SJCRH30 (cell line): ENCODE measurements around the gene SGPP2. TPM values are rescaled to one million over a fixed set of nuclear protein-coding genes. Genes with fewer than 3 reads are reported as not detected.
A peak's percentile ranks its signal among the peaks of the same experiment; 100 is the strongest.

ENCODE experiments used
- DNase-seq, 2 experiments: peaks; one replicate each; pipeline ENCODE4 v3.0.0-alpha.2; 2015 to 2020
- H3K27ac ChIP-seq: fragments of 250-450 bp; sonication (Bioruptor Pico); 2 replicates; pipeline ENCODE4 v1.5.1; 2020; ENCODE audit warnings: mild to moderate bottlenecking, moderate library complexity
- H3K27me3 ChIP-seq: fragments of 250-450 bp; sonication (Bioruptor Pico); 2 replicates; pipeline ENCODE4 v1.5.1; 2020; ENCODE audit warnings: mild to moderate bottlenecking, moderate library complexity
- H3K36me3 ChIP-seq: fragments of 250-450 bp; sonication (Bioruptor Pico); 2 replicates; pipeline ENCODE4 v1.5.1; 2020; ENCODE audit warnings: mild to moderate bottlenecking, moderate library complexity
- H3K4me1 ChIP-seq: fragments of 250-450 bp; sonication (Bioruptor Pico); 2 replicates; pipeline ENCODE4 v1.5.1; 2020; ENCODE audit warnings: mild to moderate bottlenecking, moderate library complexity
- H3K4me3 ChIP-seq: fragments of 250-450 bp; sonication (Bioruptor Pico); 2 replicates; pipeline ENCODE4 v1.5.1; 2020; ENCODE audit warnings: mild to moderate bottlenecking, moderate library complexity
- H3K9me3 ChIP-seq: fragments of 250-450 bp; sonication (Bioruptor Pico); replicated peaks from 2 replicates; pipeline ENCODE4 v1.5.1; 2020; ENCODE audit warnings: mild to moderate bottlenecking, moderate library complexity
- total RNA-seq: library from RNA; depleted of rRNA; stranded (reverse); fragments of >200 nt; shearing (Covaris generic); gene quantifications from 2 replicates; pipeline ENCODE4 v1.2.3, GENCODE V29; 2014

Gene SGPP2
- total RNA-seq, 1 experiment from 2014 or later: not detected

DNA sequence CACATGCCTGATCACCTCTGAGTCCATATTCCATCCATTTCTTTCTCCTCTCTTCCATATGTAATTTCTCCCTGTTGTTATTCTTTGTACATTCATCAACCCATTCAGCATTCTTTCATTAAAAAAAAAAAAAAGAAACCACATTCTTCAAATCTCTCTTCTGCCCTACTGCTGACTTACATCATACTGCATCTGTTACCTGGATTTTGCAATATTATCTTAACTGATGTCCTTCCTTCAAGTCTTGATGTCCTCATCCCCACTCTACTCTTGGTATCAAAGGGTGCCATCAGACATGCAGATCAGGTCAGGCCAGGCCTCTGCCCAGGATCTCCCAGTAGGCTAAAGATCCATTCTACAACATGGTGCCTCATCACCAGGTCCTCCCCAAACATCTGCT is 90.6 kb downstream of the SGPP2 start:
- no peak for DNase-seq
- Histone ChIP-seq H3K4me3 (no peak overlapping the region), H3K4me1 (no peaks in the 10 kb centered on the region), H3K9me3 (no peaks in the 10 kb centered on the region), H3K36me3 (no peaks in the 10 kb centered on the region), H3K27ac (no peak overlapping the region), H3K27me3 (no peaks in the 10 kb centered on the region)

DNA sequence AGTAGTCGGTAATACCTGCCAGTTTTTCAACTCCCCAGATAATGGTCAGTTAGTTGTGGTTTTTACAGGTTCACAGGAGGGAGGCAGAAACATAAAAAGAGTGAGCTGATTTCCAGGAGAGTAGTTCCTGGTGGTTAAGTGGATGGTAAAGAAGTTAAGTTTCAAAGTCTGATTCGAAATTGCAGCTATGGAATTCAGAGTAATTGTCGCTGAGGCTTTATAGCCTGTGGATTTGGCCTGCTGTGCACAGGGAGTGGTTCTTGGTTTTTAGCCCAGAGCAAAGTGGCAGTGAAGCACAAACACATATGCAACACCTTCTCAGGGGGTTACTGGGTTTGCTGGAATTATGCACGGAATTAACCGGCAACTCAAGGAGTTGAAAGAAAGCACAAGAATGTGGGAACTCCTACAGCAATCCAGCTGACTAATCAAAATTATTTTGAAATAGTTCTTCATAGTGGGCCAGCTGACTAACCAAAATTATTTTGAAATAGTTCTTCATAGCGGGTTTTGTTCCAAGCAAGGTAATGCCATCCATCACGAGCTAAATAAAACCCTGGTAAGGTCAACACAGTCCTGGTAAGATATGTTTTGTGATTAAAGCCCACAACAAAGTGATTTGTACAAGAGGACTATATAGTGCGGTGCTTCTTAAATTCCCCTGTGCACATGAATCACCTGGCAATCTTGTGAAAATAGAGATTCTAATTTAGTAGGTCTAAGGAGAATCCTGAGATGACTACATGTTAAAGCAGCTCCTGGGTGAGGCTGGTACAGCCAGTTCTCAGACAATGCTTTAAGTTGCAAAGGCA is 94.4 kb downstream of the SGPP2 start:
- no peaks in the 10 kb centered on the region for H3K36me3 ChIP-seq
- H3K9me3 ChIP-seq: no peaks in the 10 kb centered on the region
- peak in 1 of 2 experiments; percentile 9 for DNase-seq
- no peak overlapping the region for H3K4me3 ChIP-seq
- no peak overlapping the region for H3K27ac ChIP-seq
- no peaks in the 10 kb centered on the region for H3K4me1 ChIP-seq
- H3K27me3 ChIP-seq: no peaks in the 10 kb centered on the region

DNA sequence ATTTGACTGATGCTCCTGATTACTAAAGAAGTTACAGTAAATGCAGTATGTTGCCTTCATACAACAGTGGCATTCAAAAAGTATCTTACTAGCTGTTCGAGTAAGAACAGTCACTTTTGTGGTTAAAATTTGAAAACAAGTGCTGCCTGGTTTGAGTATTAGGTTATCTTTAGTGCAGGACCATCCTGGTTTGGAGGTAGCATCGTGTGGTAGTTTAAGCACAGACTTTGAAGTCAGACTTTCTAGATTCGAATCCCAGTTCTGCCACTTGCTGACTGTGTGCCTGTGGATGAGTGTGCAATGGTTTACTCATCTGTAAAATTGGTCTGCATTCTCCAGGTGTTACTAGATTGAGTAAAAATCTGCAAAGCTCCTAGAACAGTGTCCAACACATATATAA is 96.8 kb downstream of the SGPP2 start:
- H3K36me3 ChIP-seq: no peaks in the 10 kb centered on the region
- H3K4me1 ChIP-seq: no peaks in the 10 kb centered on the region
- H3K4me3 ChIP-seq: no peak overlapping the region
- DNase-seq: no peak
- no peaks in the 10 kb centered on the region for H3K27me3 ChIP-seq
- no peaks in the 10 kb centered on the region for H3K9me3 ChIP-seq
- no peak overlapping the region for H3K27ac ChIP-seq

DNA sequence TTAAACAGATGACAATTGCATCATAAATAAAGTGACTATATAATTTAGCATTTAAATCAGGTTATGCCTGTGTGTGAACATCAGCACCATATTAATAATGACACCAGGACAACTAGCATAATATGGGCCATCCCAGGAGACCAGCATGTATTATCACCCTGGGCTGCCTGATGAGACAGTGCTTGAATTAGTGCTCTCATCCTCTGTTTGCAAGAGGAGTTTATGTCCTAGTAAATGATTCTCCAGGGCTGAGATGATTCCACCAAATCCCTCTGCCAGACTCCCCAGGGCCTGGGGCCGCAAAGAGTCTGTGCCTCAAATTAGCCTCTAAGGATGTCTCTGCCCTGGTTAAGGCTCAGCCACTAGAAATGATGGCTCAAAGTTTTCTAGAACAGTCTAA is 97.7 kb downstream of the SGPP2 start:
- no peak for DNase-seq

DNA sequence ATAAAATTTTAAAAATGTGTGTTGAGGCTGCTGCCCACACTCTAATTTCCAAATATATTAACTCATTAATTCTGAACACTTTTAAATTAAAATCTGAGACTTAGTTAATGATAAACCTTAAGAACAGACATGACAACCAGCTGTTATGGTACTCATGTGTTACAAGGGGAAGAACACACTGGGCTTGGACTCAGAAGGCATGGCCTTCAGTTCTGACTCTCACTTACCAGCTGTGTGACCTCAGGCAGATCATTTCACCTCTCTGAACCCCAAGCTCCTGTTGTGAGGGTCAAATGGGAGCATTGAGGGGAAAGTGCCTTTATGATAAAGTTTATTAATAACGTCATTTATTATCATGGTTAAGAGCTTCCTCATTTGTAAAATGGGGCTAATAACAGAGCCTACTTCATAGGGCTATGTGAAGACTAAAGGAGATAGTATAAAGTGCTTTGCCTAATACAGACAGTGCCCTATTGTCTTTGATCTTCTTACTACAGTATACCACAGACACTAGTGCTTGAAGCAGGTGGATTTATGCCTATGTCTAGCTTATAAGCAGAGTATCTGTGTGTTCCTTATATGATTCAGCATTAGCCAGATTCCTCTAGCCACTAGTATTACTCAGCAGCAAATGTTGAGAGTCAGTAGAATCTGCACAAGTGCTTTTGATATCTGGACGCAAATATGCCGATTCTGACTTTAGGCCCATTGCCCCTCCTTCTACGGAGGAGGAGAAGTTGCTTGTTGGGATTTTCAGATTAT is 99.6 kb downstream of the SGPP2 start:
- Histone ChIP-seq H3K27ac (no peak overlapping the region), H3K36me3 (no peaks in the 10 kb centered on the region), H3K27me3 (no peaks in the 10 kb centered on the region), H3K9me3 (no peaks in the 10 kb centered on the region), H3K4me3 (no peak overlapping the region), H3K4me1 (no peaks in the 10 kb centered on the region)
- DNase-seq: no peak

More for the DNA sequence above, 97.7 kb downstream of the SGPP2 start:
- H3K27ac ChIP-seq: no peak overlapping the region
- no peaks in the 10 kb centered on the region for H3K4me1 ChIP-seq
- H3K4me3 ChIP-seq: no peak overlapping the region
- H3K36me3 ChIP-seq: no peaks in the 10 kb centered on the region
- no peaks in the 10 kb centered on the region for H3K27me3 ChIP-seq
- H3K9me3 ChIP-seq: no peaks in the 10 kb centered on the region

DNA sequence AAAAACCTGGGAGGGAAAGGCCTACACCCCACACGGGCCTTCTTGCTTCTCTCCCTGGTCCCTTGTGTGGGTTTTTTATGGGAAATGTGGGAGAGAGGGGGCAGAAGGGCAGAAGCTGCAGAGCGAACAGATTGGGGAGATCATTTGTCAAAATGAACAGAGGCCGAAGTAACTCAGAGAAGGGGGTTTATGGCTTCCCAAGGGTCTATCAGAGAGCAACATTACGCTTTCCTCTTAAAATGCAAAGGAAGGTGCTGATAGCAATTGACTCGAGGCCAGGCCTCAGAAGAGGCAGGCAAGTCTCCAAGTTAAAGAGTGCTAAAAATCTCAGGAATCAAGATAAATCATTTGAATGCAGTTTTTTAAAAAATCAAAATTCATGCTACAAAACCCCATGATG is 101.5 kb downstream of the SGPP2 start:
- no peak for DNase-seq
- no peak overlapping the region for H3K4me3 ChIP-seq
- no peaks in the 10 kb centered on the region for H3K27me3 ChIP-seq
- 0 out of 2 replicates have a peak, but pooled peaks cover 2% of the 10 kb centered on the region for H3K9me3 ChIP-seq
- H3K27ac ChIP-seq: no peak overlapping the region
- H3K36me3 ChIP-seq: no peaks in the 10 kb centered on the region
- H3K4me1 ChIP-seq: no peaks in the 10 kb centered on the region

DNA sequence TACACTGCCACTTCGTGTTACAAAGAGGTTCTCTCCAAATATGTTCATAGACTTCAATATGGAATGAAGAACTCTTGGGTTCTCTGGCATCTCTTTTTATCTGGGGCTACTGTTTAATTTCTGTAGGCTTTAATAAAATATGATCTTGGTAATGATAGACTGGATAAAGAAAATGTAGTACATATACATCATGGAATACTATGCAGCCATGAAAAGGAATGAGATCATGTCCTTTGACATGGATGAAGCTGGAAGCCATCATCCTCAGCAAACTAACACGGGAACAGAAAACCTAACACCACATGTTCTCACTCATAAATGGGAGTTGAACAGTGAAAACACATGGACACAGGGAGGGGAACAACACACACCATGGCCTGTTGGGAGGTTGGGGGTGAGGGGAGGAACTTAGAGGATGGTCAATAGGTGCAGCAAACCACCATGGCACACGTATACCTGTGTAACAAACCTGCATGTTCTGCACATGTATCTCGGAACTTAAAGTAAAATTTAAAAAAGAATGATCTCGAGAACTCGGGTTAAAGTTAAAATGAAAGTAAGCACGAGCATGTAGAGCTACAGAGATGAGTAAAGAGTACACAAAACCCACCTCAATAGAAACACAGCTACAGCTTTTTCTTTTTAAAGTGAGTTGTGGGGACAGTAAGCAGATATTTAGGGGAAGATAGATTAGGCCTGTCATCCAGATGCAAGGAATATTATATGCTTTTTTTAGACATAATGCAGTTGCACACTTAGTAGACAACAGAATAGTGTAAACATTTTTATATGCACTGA is 102.3 kb downstream of the SGPP2 start:
- H3K9me3 ChIP-seq: 0 out of 2 replicates have a peak, but pooled peaks cover 2% of the 10 kb centered on the region
- DNase-seq: no peak
- no peaks in the 10 kb centered on the region for H3K4me1 ChIP-seq
- no peaks in the 10 kb centered on the region for H3K36me3 ChIP-seq
- H3K4me3 ChIP-seq: no peak overlapping the region
- H3K27me3 ChIP-seq: no peaks in the 10 kb centered on the region
- H3K27ac ChIP-seq: no peak overlapping the region

DNA sequence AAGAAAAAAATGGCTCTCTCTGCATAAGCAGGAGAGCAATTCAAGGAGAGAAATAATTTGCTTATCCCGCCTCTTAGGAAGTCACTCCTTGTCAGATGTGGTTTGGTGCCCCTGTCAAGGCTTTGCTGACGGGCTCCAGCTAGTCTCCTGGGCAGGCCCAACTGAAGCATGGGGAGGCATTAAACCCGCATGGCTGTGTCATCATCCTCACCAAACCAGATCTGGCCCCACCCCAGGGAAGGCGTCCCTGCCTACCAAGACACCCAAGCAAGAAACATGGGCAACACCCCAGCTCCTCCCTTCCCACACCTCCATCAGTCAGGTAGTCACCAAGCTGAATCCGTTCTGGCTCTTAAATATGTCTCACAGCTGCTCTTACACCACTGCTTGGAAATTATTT is 108.0 kb downstream of the SGPP2 start:
- no peaks in the 10 kb centered on the region for H3K36me3 ChIP-seq
- no peak overlapping the region for H3K4me3 ChIP-seq
- 0 out of 2 replicates have a peak, but pooled peaks cover 2% of the 10 kb centered on the region for H3K9me3 ChIP-seq
- H3K27me3 ChIP-seq: no peaks in the 10 kb centered on the region
- no peak for DNase-seq
- H3K4me1 ChIP-seq: peaks cover 10% of the 10 kb centered on the region; the same call in 1 of the 2 replicates
- H3K27ac ChIP-seq: no peak overlapping the region

DNA sequence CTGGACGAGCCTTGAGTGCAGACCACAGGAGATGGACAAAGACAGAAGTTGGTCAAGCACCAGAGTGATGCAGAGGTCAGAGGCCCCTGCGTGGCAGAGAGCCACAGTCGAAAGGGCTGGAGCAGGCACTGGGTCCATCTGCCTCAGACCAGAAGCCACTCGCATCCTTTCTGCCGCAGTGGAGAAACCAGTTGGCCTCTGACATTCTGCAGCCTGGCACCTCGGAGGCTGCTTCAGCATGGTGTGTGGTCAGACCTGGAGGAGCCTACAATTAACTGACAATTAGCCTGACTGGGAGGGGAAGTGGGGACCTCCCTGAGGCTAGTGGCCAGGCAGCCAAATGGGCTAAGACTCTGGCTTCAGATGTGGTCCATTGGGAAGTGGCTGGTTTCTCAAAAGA is 111.1 kb downstream of the SGPP2 start:
- Histone ChIP-seq H3K4me1 (peaks cover 10% of the 10 kb centered on the region; the same call in 1 of the 2 replicates), H3K9me3 (no peaks in the 10 kb centered on the region), H3K27me3 (no peaks in the 10 kb centered on the region), H3K4me3 (no peak overlapping the region), H3K27ac (no peak overlapping the region), H3K36me3 (no peaks in the 10 kb centered on the region)
- DNase-seq: peak; percentile 48 to 55

DNA sequence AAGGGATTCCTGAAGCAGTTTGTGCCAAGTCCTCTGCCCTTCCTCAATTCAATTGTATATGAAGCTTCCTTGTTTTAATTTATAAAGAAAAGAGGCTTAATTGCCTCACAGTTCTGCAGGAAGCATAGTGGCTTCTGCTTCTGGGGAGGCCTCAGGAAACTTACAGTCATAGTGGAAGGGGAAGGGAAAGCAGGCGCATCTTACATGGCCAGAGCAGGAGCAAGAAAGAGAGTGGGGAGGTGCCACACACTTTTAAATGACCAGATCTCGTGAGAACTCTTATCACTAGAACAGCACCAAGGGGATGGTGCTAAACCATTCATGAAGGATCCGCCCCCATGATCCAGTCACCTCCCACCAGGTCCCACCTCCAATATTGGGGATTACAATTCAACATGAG is 114.2 kb downstream of the SGPP2 start:
- no peaks in the 10 kb centered on the region for H3K27me3 ChIP-seq
- peaks cover 10% of the 10 kb centered on the region; the same call in 1 of the 2 replicates for H3K4me1 ChIP-seq
- no peak overlapping the region for H3K27ac ChIP-seq
- H3K36me3 ChIP-seq: no peaks in the 10 kb centered on the region
- DNase-seq: no peak
- no peaks in the 10 kb centered on the region for H3K9me3 ChIP-seq
- H3K4me3 ChIP-seq: no peak overlapping the region

DNA sequence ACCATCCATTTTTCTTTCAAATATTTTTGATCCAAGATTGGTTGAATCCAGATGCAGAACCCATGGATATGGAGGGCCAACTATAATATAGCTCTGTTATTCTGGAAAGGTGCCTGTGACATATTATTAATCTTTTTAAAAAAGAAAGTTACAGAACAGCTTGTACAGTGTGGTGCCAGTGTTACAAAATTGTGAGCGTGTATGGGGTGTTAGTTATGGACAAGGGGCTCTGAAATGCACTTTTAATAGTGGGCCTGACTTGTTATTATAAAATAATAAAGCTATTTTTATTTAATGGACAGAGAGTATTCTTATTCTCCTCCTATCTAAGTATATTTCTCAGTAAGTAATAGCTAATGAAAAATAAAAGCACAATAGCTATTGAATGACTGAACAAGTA is 120.3 kb downstream of the SGPP2 start:
- no peak for DNase-seq

DNA sequence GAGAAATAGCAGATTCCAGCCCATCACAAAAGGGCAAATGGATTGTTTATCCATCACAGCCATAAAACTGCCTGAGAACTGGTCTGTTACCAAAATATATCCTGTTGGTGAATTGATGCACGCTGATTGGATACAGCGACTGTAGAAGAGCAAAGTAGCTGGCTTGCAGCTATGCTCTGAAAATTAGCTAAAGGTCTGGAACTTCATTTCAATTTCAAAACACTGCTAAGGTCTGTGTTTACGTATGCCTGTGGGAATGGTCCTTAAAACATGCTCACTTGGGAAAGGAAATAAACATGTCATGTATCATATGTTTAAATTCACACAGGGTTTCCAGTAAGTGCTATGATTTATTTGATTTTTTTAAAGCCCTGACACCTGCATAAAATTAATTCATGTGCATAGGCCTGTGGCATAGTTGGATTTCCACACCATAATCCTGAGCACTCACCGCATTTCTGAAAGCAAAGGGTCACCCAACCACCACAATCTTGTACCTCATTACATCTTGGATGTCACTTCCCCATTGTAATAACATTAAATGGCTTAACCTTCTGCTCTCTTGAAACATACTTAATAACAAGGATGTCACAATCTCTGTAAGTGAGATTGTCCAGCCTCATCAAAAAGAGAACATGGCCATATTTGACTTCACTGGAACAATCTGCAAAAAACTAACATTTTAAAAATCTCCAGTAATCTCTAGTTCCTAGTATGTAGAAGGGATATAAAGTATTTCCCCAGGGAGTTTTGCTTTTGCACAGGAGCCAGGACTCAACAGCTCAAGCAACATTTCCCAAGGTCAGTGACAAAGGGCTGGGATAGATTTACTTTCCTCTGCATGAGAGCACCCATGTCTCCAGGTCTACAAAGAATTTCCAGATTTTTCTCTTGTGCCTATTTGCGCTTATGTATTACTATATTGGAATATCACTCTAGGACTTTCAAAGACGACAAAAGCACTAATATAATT is 121.8 kb downstream of the SGPP2 start:
- Histone ChIP-seq H3K27ac (no peak overlapping the region), H3K4me1 (no peaks in the 10 kb centered on the region), H3K36me3 (no peaks in the 10 kb centered on the region)

More for the DNA sequence above, 120.3 kb downstream of the SGPP2 start:
- Histone ChIP-seq H3K36me3 (no peaks in the 10 kb centered on the region), H3K27ac (no peak overlapping the region), H3K9me3 (no peaks in the 10 kb centered on the region), H3K4me1 (no peaks in the 10 kb centered on the region), H3K27me3 (no peaks in the 10 kb centered on the region), H3K4me3 (no peak overlapping the region)

DNA sequence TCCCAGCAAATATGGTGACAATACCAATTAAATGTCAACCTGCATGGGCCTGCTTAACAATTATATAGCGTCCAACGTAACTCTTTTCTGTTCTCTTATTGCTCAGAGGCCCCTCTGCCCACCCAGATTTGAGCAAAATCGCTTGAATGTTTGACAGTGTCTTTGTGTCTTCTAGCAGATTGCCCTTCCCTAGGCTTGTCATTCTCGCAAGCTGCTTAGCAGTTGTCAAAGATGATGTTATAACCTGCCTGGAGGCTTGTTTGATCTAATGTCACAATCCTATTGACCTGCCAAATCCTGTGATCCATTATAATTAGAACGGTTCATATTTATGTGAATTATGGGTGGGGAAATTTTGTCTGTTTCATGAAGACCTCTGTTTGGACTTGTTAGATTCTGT is 122.7 kb downstream of the SGPP2 start:
- Histone ChIP-seq H3K9me3 (no peaks in the 10 kb centered on the region), H3K27me3 (0 out of 2 replicates have a peak, but pooled peaks cover 2% of the 10 kb centered on the region), H3K4me3 (no peak overlapping the region), H3K4me1 (no peaks in the 10 kb centered on the region), H3K36me3 (no peaks in the 10 kb centered on the region), H3K27ac (no peak overlapping the region)
- no peak for DNase-seq

More for the DNA sequence above, 121.8 kb downstream of the SGPP2 start:
- Histone ChIP-seq H3K27me3 (0 out of 2 replicates have a peak, but pooled peaks cover 2% of the 10 kb centered on the region), H3K9me3 (no peaks in the 10 kb centered on the region), H3K4me3 (no peak overlapping the region)
- no peak for DNase-seq

DNA sequence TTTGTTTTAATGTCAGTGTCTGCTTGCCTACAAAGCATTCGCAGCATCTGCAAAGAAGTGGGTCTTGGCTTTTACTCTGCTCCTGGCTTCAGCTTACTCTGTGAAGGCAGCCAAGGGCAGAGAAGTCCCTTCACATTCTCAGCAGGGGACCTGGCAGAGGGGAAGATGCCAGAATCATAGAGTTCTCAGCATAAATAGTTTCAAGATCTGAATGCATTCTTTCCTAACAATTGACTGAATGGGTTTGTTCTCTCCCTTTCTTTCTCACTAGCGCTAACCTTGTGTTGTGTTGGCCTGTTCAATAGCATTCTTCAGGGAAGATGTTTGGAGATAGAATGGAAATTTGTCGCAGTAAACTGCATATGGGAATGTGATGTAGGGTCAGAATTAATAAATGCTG is 124.6 kb downstream of the SGPP2 start:
- H3K4me1 ChIP-seq: no peaks in the 10 kb centered on the region
- DNase-seq: no peak

More for the DNA sequence above, 124.6 kb downstream of the SGPP2 start:
- Histone ChIP-seq H3K9me3 (no peaks in the 10 kb centered on the region), H3K27ac (no peak overlapping the region), H3K4me3 (no peak overlapping the region), H3K36me3 (no peaks in the 10 kb centered on the region), H3K27me3 (0 out of 2 replicates have a peak, but pooled peaks cover 2% of the 10 kb centered on the region)
